NAMALWA (cell line): ENCODE results near the gene GPN2.
A peak's percentile ranks its signal among the peaks of the same experiment; 100 is the strongest.

ENCODE experiments used
- DNase-seq: peaks from one replicate; pipeline ENCODE4 v3.0.0-alpha.2; 2015; ENCODE audit warnings: low spot score

The GPN2 gene

DNA sequence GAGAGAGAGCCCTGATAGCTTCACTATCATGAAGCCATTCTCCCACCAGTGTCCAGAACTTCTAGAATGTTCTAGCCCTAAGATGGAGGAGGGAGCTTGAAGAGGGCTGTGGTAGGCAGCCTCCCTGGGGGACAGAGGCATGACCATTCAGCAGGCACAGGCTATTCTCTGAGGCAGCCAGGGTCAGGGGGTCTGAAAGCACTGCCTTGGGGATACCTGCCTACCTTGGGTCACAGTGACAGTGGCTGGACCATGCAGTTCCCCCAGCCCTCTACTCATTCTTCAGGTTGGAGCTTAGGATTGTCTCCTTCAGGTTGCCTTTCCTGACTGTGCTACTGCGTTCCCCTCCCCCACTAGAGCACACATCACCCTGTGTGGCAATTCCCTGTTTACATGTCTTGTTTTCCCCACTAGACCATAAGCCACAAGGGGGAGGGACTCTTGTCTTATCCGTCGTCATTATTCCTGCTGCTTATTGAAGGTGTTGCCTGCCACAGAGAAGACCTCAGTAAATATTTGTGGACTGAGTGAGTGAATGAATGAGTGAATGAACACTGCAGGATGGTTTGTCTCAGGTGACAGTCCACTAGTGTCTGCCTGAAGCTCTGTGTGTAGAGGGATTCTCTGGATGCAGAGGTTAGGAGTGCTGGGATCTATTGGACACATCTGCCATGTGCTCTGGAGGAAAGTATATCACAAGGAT, 58.4 kb downstream of the GPN2 start:
- no peak for DNase-seq

DNA sequence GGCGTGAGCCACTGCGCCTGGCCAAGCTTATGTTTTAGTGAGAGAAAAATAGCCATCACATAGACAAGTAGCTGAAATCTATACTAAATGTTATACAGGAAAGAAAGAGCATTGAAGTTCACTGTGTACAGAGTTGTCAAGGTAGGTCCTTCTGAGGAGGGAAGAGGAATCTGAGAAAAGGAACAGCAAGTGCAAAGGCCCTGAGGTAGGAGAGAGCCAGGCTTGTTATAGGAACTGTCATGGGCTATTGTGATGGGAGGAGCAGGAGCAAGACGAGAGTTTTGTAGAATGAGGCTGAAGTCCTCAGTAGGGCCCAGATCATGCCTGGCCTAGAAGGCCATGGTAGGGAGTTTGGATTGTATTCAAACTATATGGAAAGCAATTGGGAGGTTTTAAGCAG, 59.0 kb downstream of the GPN2 start:
- no peak for DNase-seq

DNA sequence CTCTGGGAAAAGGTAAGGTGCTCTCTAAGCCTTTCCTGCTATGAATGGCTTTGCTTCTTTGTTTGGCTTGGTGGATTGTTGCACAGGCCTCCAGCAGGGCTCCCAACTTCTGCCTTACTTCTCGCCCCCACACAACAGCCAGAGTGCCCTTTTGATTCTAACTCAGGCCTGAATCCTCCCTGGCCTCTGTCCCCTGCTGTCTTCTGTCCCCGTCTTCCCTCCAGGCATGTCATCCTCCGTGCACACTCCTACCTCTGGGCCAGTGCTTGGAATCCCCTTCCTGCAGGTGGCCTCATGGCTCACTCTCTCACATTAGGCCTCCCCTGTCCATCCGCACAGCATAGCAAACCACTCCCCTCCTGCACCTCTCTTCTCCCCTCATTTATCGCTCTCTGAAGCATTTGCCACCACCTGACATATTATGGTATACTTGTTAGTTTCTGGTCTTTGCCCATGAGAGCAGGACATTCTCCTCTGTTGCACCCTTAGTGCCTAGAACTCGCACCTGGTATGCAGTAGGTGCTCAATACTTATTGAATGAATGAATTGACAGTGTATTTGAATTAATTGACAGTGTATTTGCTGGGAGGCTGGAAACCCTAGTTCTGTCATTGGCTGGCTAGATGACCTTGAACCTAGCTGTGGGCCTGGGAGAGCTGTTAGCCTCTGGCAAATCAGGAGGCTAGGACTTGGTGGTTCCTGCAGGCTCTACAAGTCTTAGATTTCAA, 60.7 kb downstream of the GPN2 start:
- no peak for DNase-seq

DNA sequence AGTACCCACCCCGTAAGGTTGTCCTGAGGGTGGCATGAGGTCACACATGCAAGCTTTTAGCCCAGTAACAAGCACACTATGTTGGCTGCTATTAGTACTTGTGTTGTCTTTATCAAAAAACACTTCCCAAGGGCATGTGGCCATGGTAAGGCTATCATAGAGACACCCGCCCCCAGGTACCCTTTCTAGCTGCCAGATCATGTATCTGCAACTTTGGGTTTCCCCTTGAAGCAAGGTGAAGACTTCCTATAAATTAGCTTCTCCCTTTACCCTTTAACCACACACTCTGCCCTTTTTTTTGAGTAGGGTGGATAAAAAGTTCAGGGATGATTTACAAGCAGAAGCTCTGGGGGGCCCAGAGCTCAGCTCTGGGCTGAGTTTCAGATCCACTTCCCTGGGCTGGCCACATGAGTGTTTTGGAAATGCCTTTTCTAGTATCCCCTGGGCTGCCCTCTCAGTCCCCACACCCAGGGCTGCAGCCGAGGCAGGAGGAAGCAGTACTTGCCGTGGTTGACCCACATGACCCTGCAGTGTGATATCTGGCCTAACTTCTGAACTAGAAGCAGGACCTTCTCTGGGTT, 61.6 kb downstream of the GPN2 start:
- DNase-seq, result no peak

DNA sequence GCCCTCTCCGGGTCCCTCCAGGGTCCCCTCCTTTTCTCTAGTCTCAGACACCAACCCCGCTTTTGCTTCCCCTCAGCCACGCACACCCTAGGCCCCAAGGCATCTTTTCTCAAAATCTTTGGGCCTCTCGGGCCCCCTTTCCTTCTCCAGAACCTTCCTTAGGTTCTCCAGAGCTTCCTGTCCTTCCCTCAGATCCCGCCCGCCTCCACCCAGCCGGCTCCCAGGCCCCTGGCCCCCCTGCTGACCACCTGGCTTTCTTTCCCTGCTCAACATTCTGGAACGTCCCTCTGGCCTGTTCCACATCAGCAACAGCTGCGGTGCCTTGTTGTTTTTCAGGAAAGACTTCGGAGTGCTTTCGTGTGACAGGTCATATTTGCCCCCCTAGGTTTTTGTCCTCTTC, 62.4 kb downstream of the GPN2 start:
- no peak for DNase-seq

DNA sequence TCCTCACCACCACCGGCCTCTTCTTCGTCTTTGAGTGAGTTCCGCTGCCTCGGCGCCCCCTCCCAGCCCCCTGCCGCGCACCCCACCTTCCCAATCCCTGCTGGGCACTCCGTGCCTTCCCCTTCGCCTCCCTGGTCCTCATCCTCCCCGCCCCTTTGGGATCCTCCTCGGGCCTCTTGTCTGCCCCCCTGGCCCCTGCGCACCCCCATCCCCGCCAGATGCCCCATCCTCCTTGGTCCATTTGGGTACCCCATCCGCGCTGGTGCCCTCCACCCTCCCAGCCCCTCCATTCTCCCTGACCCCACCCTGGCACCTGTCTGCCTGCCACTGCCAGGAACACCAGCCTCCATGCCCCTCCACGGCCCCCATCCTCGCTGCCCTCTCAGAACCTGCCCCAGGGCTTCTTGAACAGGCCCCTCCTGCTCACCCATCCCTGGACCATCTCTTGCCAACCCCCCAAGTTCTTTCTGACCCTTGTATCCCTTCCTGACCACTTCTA, 62.9 kb downstream of the GPN2 start:
- DNase-seq, result no peak

DNA sequence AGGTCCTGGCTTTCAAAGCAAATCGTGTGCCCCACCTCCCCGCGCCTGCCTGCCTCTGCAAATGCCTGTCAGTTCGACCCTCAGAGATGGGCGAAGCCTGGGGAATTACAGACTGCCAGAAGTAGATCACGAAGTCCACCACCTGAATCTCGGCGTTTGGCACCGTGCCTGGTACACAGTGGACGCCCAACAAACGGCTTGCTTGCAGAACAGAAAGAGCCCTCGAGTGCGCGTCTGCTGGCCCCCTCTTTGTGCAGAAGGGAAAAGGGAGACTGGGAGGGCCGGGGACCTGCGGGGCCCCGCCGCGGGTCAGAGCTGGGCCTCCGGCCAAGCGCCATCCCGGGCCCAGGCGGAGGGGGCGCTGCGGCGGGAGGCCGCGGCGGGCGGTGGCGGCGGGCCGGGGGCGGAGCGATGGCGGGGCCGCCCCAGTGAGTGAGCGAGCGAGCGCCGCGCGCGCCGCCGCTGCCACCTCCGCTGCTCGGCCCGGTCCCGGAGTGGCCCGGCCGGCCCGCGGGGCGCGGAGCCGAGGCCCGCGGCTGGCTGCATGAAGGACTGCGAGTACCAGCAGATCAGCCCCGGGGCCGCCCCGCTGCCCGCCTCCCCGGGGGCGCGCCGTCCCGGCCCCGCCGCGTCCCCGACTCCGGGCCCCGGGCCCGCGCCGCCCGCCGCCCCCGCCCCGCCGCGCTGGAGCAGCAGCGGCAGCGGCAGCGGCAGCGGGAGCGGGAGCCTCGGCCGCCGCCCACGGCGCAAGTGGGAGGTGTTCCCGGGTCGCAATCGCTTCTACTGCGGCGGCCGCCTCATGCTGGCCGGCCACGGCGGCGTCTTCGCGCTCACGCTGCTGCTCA, 63.6 kb downstream of the GPN2 start, which contains the start of gene ZDHHC18:
ZDHHC18 (plus strand) TSS at position 428 of the 845 bp plus-strand sequence; CDS start at position 545, 117 bp downstream.
- peak; percentile 65 for DNase-seq
